ENCODE measurements around the gene ITPR1. TPM values are rescaled to one million over a fixed set of nuclear protein-coding genes. Genes with fewer than 3 reads are reported as not detected.

Gene ITPR1
- total RNA-seq, 1 experiment from 2014 or later = 5.8 TPM

DNA sequence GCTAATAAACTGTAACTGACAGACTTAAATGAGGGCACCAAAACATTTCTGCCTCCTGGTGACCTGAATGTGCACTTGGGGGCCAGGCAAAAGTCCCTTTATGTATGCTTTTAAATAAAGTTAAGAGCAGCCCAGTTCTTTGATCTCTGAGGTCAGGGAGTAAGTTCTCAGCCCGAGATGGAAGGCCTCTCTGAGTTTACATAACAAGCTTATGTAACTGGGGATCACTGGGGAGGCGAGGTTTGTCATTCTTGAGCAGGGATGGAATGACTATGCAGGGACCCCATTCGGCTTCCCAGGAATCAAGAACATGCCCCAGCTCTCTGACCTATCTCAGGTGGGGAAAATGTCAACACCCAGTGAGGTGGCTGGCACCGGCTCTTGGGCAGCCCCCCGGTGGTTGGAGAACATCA lies 287.4 kb downstream of the ITPR1 start:
- no peak for DNase-seq (ENCODE audit: low spot score)

DNA sequence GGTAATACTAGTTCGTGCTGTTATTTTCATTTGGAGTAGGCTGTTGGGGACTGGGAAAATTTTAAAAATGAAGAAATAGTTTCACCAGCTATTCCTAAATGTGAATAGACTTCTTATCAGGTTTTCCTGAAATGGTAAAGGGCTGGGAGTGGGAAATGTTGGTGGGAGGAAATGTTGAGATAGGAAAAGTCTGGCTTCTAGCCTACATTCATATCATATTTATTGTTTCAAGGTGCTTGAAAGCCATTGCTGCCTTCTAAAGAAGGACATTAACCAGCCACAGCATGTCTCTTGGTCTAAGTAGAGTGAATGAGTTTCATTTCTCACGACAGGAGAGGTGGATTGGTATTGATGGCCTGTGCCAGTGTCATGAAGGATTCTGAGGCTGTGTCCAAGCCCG lies 288.9 kb downstream of the ITPR1 start:
- DNase-seq (ENCODE audit: low spot score) = no peak

DNA sequence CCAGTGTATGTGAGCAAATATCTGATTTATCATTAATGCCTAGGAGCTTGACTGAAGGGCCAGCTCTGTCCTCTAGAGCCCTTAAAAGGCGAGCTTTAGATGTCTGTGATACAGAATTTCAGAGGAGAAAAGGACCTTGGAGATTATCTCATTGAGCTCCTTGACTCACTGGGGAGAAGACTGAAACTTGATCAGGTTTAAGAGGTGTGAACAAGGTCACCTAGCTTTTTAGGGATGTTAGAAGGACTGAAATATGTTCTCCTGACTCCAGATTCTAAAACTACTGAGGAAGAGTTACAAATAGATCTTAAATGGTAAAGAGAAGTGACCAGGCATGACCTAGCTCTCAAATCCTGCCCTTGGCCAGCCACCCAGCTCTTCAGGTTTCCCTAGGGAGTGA lies 292.4 kb downstream of the ITPR1 start:
- DNase-seq (ENCODE audit: low spot score) = no peak

DNA sequence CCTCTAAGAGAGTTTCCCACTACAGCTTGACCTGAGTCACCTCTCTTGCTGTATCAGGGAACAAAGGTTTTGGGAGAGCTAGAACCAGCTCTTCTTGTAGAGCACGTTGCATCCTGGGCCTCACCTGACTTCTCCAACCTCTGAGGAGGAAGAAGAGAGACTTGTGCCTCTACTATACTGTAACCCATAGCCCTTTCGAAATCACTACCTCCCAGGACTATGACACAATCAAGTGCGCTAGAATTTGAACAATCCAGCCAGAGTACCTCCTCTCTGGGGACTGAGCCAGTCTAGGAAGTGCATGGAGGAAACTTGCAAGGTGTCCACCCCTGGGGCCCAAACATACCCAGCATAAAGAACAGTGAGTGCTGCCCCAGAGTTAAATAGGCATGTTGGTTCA lies 293.3 kb downstream of the ITPR1 start:
- DNase-seq (ENCODE audit: low spot score) = no peak

DNA sequence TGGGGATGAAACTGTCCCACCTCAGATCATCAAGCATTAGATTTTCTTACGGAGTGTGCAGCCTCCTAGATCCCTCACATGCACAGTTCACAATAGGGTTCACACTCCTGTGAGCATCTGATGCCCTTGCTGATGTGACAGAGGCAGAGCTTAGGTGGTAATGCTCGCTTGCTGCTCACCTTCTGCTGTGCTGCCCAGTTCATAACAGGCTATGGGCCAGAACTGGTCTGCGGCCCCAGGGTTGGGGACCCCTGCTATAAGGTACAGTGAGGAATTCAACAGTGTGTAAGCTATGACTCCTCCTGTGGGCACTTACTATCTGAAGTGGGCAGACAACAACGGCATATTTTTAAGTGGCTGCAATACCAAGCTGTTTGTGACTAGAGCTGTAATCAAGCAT lies 298.2 kb downstream of the ITPR1 start:
- DNase-seq (ENCODE audit: low spot score) = no peak

DNA sequence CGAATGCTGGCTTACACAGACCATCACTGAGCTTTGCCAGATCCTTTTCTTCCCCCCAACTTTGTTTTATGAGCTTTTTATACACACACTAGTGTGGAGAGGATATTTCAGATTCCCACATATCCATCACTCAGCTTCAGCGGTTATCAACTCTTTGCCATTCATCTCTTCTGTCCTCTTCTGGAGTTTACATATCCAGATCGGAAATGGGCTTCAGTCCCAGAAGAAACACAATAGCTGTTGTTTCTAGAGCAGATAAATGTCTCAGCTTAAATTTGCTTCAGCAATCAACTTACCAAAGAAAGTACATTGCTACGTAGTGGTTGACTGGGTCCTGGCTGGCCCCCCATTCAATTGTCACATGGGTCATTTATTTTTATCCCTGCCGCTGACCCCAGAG lies 300.2 kb downstream of the ITPR1 start:
- DNase-seq (ENCODE audit: low spot score) = no peak

DNA sequence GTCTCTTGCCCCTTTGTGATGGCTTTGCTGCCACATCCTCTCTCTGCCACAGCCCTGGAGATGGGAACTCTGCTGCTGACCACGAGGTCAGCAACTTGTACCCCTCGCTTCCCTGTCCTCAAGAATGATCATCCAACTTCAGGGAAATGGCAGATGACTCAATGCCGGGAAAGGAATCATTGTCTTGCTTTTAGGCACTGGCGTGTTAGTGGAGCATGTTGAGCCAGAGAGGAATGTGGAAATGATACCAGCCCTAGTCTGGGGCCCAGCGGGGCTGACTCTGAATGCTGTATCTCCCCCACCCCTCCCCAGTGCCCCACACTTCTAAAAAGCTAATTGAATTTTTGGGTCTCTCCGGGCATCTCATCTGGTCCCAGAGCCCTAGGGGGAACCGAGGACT lies 301.2 kb downstream of the ITPR1 start:
- DNase-seq (ENCODE audit: low spot score) = no peak

DNA sequence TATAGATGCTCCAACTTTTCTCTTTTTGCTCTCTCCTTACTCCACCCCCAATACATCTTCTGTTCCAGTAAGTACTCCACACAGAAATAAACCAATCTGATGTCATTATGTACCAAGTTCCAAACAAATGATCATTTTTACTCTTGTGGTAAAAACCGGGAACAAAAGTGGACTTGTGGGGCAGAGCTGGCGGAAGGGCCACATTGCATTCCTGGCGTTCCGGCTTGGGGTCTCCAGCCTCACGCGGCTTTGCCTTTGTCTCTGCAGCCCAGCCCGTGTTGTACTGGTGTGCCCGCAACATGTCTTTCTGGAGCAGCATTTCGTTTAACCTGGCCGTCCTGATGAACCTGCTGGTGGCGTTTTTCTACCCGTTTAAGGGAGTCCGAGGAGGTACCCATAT lies 301.6 kb downstream of the ITPR1 start:
- DNase-seq (ENCODE audit: low spot score) = no peak

DNA sequence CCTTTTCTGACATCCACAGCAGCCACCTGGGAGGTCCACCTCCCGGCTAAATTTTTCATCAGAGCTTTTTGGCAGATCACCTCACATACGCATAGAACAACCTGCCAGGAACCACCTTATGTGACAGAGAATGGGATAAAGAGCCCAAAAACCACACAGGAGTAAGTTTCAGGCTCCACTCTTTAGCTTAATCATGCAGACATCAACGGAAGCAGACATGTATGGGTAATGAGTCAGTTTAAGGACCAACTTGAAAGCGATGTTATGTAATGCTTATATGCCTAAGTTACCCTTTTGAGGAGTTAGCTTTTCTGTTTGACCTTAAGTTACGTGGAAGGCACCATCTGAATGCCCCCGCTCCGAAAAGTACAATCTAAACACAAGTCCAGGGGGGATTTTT lies 302.8 kb downstream of the ITPR1 start:
- DNase-seq (ENCODE audit: low spot score) = no peak

DNA sequence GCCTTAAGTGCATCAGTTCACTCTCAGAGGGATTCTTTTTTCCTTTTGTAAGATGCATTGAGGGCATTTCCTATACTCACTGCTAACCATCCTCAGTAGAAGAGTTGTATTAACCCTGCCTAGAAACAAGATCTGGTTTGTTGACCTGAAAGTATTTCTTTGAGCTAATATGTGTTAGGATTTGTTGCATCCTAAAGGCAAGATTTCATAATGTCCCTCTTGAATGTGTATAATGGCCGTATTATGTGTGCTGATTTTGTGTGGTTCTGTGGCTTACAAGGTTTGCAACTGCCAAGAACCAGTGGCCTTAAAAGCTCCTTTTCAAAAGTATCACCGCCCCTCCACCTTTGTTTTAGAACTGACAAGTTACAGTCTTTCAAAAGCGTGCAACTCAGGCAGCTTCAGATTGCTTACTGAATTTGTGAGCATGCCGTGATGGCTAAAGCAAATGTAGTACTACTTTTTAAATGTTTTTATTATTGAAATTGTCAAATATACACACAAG lies 304.1 kb downstream of the ITPR1 start:
- DNase-seq (ENCODE audit: low spot score) = no peak

DNA sequence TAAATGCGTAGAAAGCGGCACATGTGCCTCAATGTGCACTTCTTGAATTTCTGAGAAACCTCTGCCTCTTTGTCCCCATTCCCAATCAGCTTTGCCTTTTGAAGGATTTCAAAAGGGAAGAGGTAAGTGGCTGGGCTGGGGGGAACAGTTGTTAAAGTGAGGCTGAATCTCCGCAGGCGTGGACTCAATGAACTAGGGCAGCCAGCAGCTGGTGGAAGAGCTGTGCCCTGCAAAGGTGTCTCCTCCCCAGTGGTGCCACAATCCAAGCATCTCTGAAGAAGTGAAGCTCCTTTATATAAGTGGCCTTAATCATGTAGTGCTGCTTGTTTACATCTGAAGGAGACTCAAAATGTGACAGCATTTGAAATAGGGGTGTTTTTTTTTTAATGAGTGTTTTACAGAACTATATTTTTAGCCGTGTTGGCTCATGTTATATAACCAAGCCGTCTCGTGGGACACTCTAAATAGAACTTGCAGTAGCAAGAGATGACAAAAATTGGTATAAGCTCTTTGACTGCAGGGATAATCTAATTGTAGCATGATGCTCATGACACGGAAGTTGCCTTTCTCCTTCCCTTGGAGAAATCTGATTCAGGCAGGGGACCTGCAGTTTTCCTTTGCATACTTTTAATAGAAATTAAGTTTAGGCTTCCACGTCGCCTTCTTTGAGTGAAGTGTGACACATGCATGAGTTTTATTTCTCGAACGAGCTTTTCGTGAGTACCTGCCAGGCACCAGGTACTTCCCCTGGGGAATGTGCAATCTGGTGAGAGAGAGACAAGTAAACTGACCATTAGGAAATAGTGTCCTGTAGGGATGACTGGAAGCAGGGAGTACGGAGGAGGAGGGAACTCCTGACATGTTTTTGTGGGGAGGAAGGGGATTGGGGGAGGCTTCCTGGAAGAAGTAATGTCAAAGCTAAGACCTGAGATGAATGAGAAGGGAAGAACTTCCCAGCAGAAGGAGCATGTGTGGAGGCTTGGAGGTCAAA lies 306.4 kb downstream of the ITPR1 start:
- DNase-seq (ENCODE audit: low spot score) = no peak

DNA sequence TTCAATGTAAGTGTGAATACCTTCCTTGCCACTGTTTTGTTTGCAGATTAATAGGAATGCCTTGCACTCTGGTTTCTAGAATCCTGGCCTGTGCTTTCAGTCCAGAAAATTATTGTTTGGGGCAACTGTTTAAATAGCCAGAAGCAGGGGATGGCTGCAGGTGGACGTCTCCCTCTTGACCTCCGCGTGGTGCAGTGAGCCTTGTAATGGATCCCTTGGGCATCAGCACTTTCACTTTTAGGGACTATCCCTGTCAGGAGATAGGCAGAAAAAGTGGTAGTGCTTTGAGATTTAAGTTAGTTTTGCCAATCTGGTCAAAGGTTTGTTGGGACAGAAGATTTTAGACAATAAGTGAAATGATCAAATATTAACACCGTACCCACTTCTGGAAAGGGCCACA lies 307.4 kb downstream of the ITPR1 start:
- DNase-seq (ENCODE audit: low spot score) = no peak

DNA sequence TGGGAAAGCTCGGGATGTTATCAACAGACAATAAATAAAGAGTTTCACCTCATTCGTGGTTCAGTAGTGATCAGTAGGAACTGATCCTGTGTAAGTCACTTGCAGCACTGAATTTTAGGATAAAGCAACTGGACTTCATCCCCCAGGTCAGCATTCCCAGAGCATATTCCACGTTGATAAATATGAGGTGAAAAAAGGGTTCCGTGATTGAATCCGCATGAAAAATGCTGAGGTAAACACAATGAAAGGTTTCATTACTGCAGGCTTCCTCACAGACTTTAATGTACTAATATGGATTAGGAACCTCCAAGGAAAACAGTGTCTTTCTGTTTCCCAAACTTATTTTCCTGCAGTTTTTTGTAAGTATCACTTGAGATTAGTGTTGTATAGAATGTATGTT lies 308.7 kb downstream of the ITPR1 start:
- DNase-seq (ENCODE audit: low spot score) = no peak

DNA sequence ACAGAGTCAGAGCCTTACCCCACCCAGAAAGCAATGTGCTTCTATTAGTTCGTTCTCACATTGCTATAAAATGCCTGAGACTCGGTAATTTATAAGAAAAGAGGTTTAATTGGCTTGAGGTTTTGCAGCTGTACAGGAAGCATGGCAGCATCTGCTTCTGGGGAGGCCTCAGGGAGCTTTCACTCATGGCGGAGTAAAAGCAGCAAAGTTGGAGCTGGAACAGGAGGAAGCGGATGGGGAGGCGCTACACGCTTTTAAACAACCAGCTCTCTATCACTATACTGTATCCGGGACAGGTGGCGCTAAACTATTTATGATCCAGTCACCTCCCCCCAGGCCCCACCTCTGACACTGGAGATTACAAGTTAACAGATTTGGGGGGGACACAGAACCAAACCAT lies 309.8 kb downstream of the ITPR1 start:
- no peak for DNase-seq (ENCODE audit: low spot score)

DNA sequence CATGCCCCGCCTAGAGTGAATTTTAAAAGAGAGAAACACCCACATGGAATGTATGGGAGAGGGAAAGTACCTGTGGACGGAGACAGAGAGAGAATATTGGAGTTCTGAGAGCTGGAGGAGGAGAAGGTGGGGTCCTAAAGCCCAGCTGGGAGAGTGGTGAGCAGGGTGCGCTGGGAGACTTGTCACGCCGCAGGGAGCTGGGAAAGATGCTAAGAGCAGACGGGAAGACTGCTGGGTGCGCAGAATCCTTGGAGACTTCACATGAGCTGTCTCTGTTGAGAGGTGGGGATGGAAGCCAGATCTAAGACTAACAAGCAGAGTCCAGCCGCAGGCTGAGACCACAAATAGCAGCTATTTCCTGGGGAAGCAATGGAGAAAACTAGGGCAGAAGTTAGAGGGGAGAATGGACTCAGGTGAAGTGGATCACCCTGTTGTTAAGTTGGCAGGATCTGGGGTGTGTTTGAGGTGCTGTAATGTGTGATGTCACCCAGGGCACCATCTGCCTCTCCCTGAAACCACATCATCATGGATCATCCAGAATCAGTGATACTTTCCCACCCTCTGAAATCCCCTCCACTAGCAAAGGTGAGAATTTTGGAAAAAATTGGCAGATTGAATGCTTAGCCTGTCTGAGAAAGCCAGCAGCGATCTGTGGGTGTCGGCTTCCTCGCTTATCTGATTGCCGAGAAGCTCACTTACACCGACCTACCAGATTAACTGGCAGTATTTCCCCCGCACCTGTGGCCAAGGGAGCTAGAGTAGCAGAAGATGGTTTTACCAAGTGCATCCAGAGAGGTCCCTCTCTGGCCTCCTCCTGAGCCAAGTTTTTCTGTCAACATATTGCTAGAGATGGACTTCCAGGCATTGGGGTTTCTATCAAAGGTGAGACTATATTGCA lies 311.3 kb downstream of the ITPR1 start:
- no peak for DNase-seq (ENCODE audit: low spot score)

DNA sequence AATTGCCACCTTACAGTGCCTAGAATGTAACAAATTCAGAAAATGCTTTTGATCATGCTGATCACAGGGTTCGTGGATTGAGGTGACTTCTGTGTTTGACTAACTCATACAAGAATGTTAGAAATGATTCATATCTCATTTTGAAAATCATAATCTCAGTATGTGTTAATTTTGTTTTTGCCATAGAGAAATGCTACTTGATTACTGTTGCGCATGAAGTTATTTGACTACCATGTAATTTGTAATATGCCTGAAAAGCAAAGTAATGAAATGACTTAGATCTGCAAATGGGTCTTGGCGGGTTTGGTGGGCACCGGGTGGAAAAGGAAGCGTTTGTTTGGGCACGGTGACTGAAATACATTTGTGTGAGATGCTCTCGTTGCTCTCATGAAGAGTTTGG lies 312.5 kb downstream of the ITPR1 start:
- DNase-seq (ENCODE audit: low spot score) = no peak

DNA sequence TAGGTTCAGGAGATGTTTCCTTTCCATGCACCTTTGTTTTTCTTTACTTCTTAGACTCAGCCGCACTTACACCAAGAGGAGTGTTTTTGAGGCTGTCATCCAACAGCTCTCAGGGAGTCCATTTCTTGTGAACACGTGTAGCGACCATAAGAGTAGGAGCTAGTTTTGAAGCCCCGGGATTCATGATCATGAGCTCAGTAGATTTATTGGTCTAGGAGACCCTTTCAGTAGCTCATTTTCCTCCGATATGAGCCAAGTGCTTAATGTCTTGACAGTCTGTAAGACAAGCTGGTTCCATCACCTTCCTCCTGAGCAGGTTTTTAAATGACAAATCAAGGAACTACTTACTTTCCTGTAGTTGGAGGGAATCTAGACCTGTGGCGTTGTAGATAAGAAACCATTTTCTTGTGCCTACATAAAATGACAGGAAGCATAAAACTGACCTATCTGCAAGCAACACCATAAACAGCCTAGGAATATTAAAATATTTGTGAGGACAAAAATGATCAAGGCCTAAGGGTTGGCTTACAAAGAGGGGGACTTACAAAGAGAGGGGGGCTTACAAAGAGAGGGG lies 313.5 kb downstream of the ITPR1 start:
- DNase-seq (ENCODE audit: low spot score) = no peak

DNA sequence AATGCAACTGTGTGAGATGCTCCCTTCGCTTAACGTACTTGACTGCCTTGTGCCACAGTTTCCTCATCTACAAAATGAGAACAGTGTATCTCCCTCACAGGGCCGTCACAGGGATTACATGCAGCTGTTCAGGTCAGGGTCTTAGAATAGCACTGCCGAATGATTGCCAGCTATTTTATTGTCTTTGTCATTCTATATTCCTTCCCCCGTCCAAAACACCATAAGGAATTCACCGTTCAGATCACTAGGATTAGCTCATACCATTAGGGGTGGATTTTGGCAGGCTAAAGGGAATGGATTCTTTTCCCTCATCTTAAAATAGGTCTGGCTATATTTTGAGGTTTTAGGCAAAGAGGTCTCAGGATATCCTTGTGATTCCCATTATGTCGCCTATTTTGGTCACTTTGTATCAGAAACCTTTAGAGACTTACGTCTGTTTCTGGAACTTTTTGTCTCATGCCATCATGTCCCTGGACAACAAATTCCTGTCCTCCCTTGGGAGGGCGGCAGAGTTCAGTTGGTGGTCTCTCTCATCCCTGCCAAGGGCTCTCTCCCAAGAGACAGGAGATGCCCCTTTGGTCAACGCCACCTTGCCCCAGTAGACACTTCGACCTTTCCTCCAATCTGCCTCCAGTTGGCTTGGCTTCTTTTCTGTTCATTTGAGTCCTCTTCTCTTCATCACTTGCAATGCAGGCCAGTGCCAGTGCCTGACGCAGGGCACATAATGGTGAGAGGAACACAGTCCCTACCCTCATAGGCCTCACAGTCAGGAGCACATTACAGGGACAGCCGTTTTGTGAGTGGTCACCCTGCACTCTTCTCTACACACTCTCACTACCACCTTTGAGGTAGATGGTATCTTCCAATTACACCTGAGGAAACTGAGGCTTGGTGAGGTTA lies 314.5 kb downstream of the ITPR1 start:
- DNase-seq (ENCODE audit: low spot score) = no peak

DNA sequence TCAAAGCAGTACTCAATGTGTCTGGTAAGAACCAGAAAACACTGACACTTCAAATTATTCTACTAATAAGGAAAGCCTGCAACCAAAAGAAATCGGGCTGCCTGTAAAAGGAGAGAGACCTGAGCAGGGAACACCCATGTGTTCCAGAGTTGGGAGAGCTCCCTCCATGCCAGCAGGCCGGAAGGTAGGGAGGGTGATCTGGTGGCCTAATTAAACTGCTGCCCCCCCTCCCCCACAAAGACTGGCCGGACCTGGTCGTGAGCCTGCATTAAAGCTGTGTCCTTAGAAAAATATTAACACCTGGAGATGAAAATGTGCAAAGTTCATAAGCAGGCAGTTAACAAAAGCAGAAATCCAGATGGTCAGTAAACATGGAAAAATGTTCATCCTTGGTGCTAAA lies 315.5 kb downstream of the ITPR1 start:
- no peak for DNase-seq (ENCODE audit: low spot score)

DNA sequence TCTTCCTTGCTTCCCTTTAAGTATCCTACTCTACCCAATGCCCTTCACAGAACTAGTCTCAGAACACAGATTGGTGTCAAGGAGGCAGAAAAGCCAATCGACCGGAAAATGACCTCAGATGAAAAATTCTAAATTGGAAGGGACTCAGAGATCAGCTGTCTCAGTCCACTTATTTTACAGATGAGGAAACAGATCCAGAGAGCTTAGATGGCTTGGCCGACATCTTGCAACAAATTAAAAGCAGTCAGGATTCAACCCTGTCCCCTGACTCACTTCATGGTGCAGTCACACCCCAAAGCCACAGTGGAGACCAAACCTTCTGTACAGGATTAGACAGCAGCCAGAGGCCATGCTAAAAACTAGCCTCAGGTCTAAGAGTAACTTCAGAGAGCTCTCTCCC lies 316.8 kb downstream of the ITPR1 start:
- DNase-seq (ENCODE audit: low spot score) = no peak

DNA sequence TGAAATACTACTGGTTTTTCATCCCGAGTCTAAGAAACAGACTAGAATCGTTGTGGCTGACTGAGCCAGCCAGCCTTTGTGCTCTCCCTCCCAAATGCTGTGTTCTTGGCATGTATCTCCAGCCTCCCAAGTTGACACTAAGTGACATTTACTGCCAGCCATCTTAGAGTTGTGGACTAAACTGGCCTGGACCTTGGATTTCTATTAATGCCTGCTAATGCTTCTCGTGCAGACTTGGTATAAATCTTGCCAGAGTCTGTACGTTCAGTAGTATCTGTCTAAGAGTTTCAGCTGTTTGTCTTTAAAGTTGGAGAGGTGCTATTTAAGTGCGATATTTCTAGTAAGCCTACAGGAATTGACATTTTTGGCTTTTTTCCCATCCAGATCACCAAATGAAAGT lies 319.4 kb downstream of the ITPR1 start:
- no peak for DNase-seq (ENCODE audit: low spot score)
